Spleen (tissue), 11 donors: Measurements from ENCODE around the gene EPHA3. TPM values are rescaled to one million over a fixed set of nuclear protein-coding genes. Genes with fewer than 3 reads are reported as not detected.

ENCODE experiments used
- DNase-seq: peaks from one replicate; pipeline ENCODE4 v3.0.0-alpha.2; 2020
- H3K27ac ChIP-seq, 8 donors: fragments of 200-600 bp; sonication (generic) in 7 of 8; 1 replicate in 4 of 8; 2 replicates in 4 of 8; pipeline versions ENCODE4 v1.5.0 to v1.8.0; 2016 to 2021; ENCODE audit warnings: inconsistent platforms in 4 of 8, mild to moderate bottlenecking in 4 of 8, moderate library complexity in 1 of 8
- H3K27me3 ChIP-seq, 7 donors: fragments of 200-600 bp; sonication (generic) in 6 of 7; replicated peaks in 1 of 7; 1 replicate in 4 of 7; 2 replicates in 3 of 7; pipeline versions ENCODE4 v1.5.0 to v1.8.0; 2016 to 2021; ENCODE audit warnings: inconsistent platforms in 3 of 7, mild to moderate bottlenecking in 1 of 7
- H3K36me3 ChIP-seq, 6 donors: fragments of 200-600 bp; sonication (generic) in 5 of 6; 1 replicate in 4 of 6; 2 replicates in 2 of 6; pipeline versions ENCODE4 v1.5.0 to v1.8.0; 2016 to 2021; ENCODE audit warnings: inconsistent platforms in 2 of 6
- H3K4me1 ChIP-seq, 6 donors: fragments of 200-600 bp; sonication (generic) in 5 of 6; 1 replicate in 3 of 6; 2 replicates in 3 of 6; pipeline versions ENCODE4 v1.5.0 to v1.8.0; 2016 to 2021; ENCODE audit warnings: inconsistent platforms in 3 of 6
- H3K4me3 ChIP-seq, 8 donors: fragments of 200-600 bp; sonication (generic) in 7 of 8; 1 replicate in 4 of 8; 2 replicates in 4 of 8; pipeline versions ENCODE4 v1.5.0 to v1.8.0; 2016 to 2021; ENCODE audit warnings: inconsistent platforms in 4 of 8, mild to moderate bottlenecking in 4 of 8, moderate library complexity in 2 of 8
- H3K9me3 ChIP-seq, 8 donors: fragments of 200-600 bp; sonication (generic) in 7 of 8; 1 replicate in 4 of 8; 2 replicates in 4 of 8; pipeline versions ENCODE4 v1.5.0 to v1.8.0; 2016 to 2021; ENCODE audit warnings: inconsistent platforms in 4 of 8
- POLR2A ChIP-seq, 3 donors: fragments of 450-650 bp; IDR thresholded peaks; one replicate each; pipeline ENCODE4 v1.5.1; 2017; ENCODE audit warnings: antibody characterized with exemption in 3 of 3, mild to moderate bottlenecking in 1 of 3
- POLR2AphosphoS5 ChIP-seq, 3 donors: sonication (generic); formaldehyde crosslinking; IDR thresholded peaks; one replicate each; pipeline ENCODE4 v1.5.1; 2017; ENCODE audit warnings: antibody characterized with exemption in 3 of 3
- WGBS, 5 donors: extraction: QIAGEN DNeasy Blood & Tissue Kit in 3 of 5; methylation state at CpG; one replicate each; pipeline versions ENCODE4 v1.1.5 to v1.1.7; 2013 to 2018; 5-methylcytosine and 5-hydroxymethylcytosine counted together
- intact Hi-C: fragments of 100-400 bp; cut with DNase I; formaldehyde crosslinking; loops from one replicate; pipeline ENCODE4 v1.15.0; 2023; ENCODE audit warnings: low total_unique reads
- polyA plus RNA-seq, 3 donors: library from polyadenylated mRNA; stranded (reverse); fragments of 200-250 nt; gene quantifications; one replicate each; pipeline ENCODE4 v1.2.1, GENCODE V29; 2013
- total RNA-seq, 7 donors: library from RNA; depleted of rRNA in 3 of 7; stranded (reverse); fragments of >200 nt in 3 of 7; fragmentation: NEBNext Ultra II Directional in 4 of 7; extraction: Animal tissue kit (Norgen Biotek cat#: 25700) in 4 of 7; gene quantifications; one replicate each; pipeline versions ENCODE4 v1.1.0 to v1.2.1, GENCODE V29; 2016 to 2021
- TF ChIP-seq, protein P1 (sequence below), 11 experiments: fragments of 200-600 bp in 7 of 11; fragments of 450-650 bp in 4 of 11; sonication (generic) in 4 of 11; IDR thresholded peaks in 8 of 11; conservative IDR thresholded peaks in 3 of 11; 1 replicate in 7 of 11; 2 replicates in 4 of 11; pipeline versions ENCODE4 v1.4.0 to v1.8.0; 2016 to 2021; ENCODE audit warnings: antibody characterized with exemption in 11 of 11, inconsistent platforms in 4 of 11, mild to moderate bottlenecking in 1 of 11
- donor health status: healthy with polysubstance abuse.
- donor health status: DM: no; HTN: no; CAD: no; lungs with moderate emphysema.
- donor health status: DM: no; HTN: no; CAD: no.
- donor health status: Bipolar disorder and iron deficiency.
- donor health status: healthy.
- donor health status: DM: no; HTN: no; CAD: no.
- donor health status: DM: yes; HTN: yes; CAD: no.

EPHA3 gene
- total and polyA plus RNA-seq, 10 donors: 0.07 to 1.2 (median 0.76) TPM

DNA sequence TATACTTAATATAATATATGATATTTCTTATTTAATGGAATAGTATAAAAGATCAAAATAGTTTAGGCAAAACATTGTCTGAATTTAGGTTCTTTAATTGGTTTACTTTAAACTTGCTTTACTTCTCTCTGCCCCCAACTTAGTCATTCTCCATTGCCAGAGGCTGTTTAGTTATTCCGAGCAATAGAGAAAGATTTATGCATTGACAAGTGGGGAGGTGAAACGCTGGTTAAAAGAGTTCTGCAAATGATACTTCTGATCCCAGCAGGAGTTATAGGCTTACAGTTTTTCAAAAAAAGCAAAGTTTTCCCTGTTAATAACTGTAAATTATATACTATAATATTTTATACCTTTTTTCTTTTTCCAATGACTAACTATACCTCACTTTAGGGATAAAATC lies 145.4 kb downstream of the EPHA3 start:
- Histone ChIP-seq H3K27me3 (no peaks in the 10 kb centered on the region), H3K27ac (no peak overlapping the region), H3K36me3 (no peaks in the 10 kb centered on the region), H3K9me3 (peaks cover 0 to 3% (median 0%) of the 10 kb centered on the region in 8 donors), H3K4me1 (no peaks in the 10 kb centered on the region), H3K4me3 (no peak overlapping the region)
- no peak for DNase-seq
- intact Hi-C loops: no loop called here
- TF ChIP-seq, protein P1, sequence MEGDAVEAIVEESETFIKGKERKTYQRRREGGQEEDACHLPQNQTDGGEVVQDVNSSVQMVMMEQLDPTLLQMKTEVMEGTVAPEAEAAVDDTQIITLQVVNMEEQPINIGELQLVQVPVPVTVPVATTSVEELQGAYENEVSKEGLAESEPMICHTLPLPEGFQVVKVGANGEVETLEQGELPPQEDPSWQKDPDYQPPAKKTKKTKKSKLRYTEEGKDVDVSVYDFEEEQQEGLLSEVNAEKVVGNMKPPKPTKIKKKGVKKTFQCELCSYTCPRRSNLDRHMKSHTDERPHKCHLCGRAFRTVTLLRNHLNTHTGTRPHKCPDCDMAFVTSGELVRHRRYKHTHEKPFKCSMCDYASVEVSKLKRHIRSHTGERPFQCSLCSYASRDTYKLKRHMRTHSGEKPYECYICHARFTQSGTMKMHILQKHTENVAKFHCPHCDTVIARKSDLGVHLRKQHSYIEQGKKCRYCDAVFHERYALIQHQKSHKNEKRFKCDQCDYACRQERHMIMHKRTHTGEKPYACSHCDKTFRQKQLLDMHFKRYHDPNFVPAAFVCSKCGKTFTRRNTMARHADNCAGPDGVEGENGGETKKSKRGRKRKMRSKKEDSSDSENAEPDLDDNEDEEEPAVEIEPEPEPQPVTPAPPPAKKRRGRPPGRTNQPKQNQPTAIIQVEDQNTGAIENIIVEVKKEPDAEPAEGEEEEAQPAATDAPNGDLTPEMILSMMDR (IDR thresholded peaks at IDR 0.05 in 8 of 11, conservative IDR thresholded peaks at IDR 0.05 in 3 of 11): no peak
- TF ChIP-seq POLR2A (IDR thresholded peaks at IDR 0.05) (no peak), POLR2AphosphoS5 (IDR thresholded peaks at IDR 0.05) (no peak)
- 36 to 53% (median 43%) methylated on average over 2 of the region's 2 CpGs for WGBS, 5 donors

DNA sequence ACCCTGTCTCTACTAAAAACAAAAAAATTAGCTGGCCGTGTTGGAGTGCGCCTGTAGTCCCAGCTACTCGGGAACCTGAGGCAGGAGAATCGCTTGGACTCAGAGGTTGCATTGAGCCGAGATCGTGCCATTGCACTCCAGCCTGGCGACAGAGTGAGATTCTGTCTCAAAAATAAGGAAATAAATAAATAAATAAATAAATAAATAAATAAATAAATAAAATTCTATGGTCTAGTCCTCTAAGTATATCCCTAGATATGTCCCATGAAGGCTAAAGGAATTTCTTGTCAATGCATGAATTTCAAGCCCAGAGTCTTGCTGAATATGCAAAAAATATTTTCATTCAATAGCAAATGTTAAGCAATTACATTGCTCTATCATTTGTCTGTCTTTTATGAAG lies 149.0 kb downstream of the EPHA3 start:
- H3K9me3 ChIP-seq: no peaks in the 10 kb centered on the region
- no peak for DNase-seq
- no peaks in the 10 kb centered on the region for H3K4me1 ChIP-seq
- TF ChIP-seq POLR2AphosphoS5 (IDR thresholded peaks at IDR 0.05) (no peak), POLR2A (IDR thresholded peaks at IDR 0.05) (no peak)
- TF ChIP-seq, protein P1 (IDR thresholded peaks at IDR 0.05 in 8 of 11, conservative IDR thresholded peaks at IDR 0.05 in 3 of 11): no peak
- 85 to 94% (median 91%) methylated on average over 7 of the region's 7 CpGs for WGBS, 5 donors
- no peaks in the 10 kb centered on the region for H3K36me3 ChIP-seq
- H3K27me3 ChIP-seq: no peaks in the 10 kb centered on the region
- intact Hi-C loops: no loop called here
- no peak overlapping the region for H3K4me3 ChIP-seq
- no peak overlapping the region for H3K27ac ChIP-seq

DNA sequence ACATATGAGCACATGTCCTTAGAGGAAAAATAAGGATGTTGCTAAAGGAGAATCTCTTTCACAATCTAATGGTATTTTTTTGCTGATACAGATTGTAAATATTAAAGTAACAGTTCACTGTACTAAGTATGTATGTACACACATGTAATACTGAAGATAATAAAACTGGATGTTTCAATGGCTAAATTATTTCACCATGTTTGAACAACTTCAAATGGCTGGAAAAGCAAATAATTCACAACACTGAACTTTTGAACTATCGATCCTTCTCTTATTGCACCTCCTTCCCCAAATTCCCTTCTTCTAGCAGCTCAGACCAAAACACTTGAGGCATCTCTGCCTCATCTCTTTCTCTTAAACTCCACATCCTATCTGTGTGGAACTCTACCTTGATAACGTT lies 149.5 kb downstream of the EPHA3 start:
- no peaks in the 10 kb centered on the region for H3K27me3 ChIP-seq
- H3K27ac ChIP-seq: no peak overlapping the region
- WGBS, 5 donors: 86 to 97% (median 93%) methylated on average over 2 of the region's 2 CpGs
- intact Hi-C loops: no loop called here
- TF ChIP-seq POLR2AphosphoS5 (IDR thresholded peaks at IDR 0.05): no peak
- TF ChIP-seq POLR2A (IDR thresholded peaks at IDR 0.05): no peak
- TF ChIP-seq, protein P1 (IDR thresholded peaks at IDR 0.05 in 8 of 11, conservative IDR thresholded peaks at IDR 0.05 in 3 of 11): no peak
- no peaks in the 10 kb centered on the region for H3K4me1 ChIP-seq
- DNase-seq: no peak
- no peak overlapping the region for H3K4me3 ChIP-seq
- no peaks in the 10 kb centered on the region for H3K36me3 ChIP-seq
- H3K9me3 ChIP-seq: no peaks in the 10 kb centered on the region

DNA sequence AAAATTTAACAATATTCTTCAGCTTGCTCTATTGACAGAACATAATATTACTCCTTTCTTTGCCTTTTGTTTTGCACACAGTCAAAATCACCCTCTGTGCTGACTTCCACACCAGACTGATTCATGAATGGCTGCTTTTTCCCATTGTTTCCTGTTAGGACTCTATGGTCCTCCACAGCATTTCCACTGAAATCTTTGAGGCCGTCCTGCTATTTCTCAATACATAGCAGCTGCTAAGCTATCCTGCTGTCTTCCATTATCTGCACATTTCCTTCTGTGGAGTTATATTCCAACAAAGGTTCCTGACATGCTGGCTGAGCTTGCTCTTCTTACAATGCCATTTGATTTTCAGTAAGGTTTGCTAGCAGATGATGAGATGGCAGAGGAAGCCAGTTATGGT lies 153.3 kb downstream of the EPHA3 start:
- H3K4me3 ChIP-seq: no peak overlapping the region
- no peaks in the 10 kb centered on the region for H3K36me3 ChIP-seq
- no peak for DNase-seq
- H3K27me3 ChIP-seq: no peaks in the 10 kb centered on the region
- no peaks in the 10 kb centered on the region for H3K4me1 ChIP-seq
- 70 to 87% (median 73%) methylated on average over 1 of the region's 1 CpG for WGBS, 5 donors
- intact Hi-C loops: no loop called here
- H3K27ac ChIP-seq: no peak overlapping the region
- peaks cover 0 to 11% (median 0%) of the 10 kb centered on the region in 8 donors for H3K9me3 ChIP-seq
- TF ChIP-seq POLR2A (IDR thresholded peaks at IDR 0.05): no peak
- TF ChIP-seq, protein P1 (IDR thresholded peaks at IDR 0.05 in 8 of 11, conservative IDR thresholded peaks at IDR 0.05 in 3 of 11): no peak
- no peak for TF ChIP-seq POLR2AphosphoS5 (IDR thresholded peaks at IDR 0.05)
